Spinal cord (tissue), 10 donors: ENCODE measurements around the gene RPA1. TPM values are rescaled to one million over a fixed set of nuclear protein-coding genes. Genes with fewer than 3 reads are reported as not detected.

Source experiments
- DNase-seq, 6 donors: peaks; one replicate each; pipeline versions ENCODE4 v3.0.0 to v3.0.0-alpha.2; 2013 to 2015; ENCODE audit warnings: low spot score in 6 of 6, low read depth in 4 of 6
- H3K27ac ChIP-seq: one replicate; pipeline ENCODE4 v1.5.1; 2013; ENCODE audit warnings: low read depth, low read length, control low read depth
- H3K27me3 ChIP-seq: one replicate; pipeline ENCODE4 v1.6.1; 2013; ENCODE audit warnings: low read length; ENCODE audit not compliant: control insufficient read depth, insufficient read depth
- H3K36me3 ChIP-seq: one replicate; pipeline ENCODE4 v1.6.1; 2013; ENCODE audit warnings: low read length; ENCODE audit not compliant: control insufficient read depth, insufficient read depth
- H3K4me1 ChIP-seq: one replicate; pipeline ENCODE4 v1.6.1; 2013; ENCODE audit warnings: low read length; ENCODE audit not compliant: control insufficient read depth, insufficient read depth
- H3K4me3 ChIP-seq: one replicate; pipeline ENCODE4 v1.5.1; 2013; ENCODE audit warnings: low read depth, low read length, control low read depth
- H3K9me3 ChIP-seq: one replicate; pipeline ENCODE4 v1.6.1; 2013; ENCODE audit warnings: low read length; ENCODE audit not compliant: control insufficient read depth, insufficient read depth
- WGBS: methylation state at CpG from one replicate; pipeline ENCODE4 v1.1.5; 2013; ENCODE audit warnings: missing lambda C conversion rate; ENCODE audit not compliant: insufficient coverage; 5-methylcytosine and 5-hydroxymethylcytosine counted together
- polyA plus RNA-seq, 2 donors: library from polyadenylated mRNA; unstranded; fragments of 120-200 nt; gene quantifications; one replicate each; pipeline ENCODE4 v1.2.1, GENCODE V29; 2013; ENCODE audit not compliant: insufficient read length in 2 of 2
- total RNA-seq, 2 donors: library from RNA; depleted of rRNA in 1 of 2; stranded (reverse); fragments of 120-200 nt in 1 of 2; fragments of >200 nt in 1 of 2; gene quantifications; one replicate each; pipeline versions ENCODE4 v1.2.3 to v1.2.4, GENCODE V29; 2013 to 2014
- donor health status: healthy.

The RPA1 gene
- total and polyA plus RNA-seq, 4 donors: 25.2 to 89.5 (median 58.1) TPM

GRCh38 chr17:1870592-1870991 is 40.8 kb downstream of the RPA1 start:
- no CpG with 5 or more reads among the region's 3 CpGs for WGBS
- peaks cover 10% of the 10 kb centered on the region for H3K36me3 ChIP-seq
- no peaks in the 10 kb centered on the region for H3K9me3 ChIP-seq
- no peak for DNase-seq
- H3K4me3 ChIP-seq: no peak overlapping the region
- H3K27ac ChIP-seq: no peak overlapping the region
- H3K27me3 ChIP-seq: no peaks in the 10 kb centered on the region
- no peaks in the 10 kb centered on the region for H3K4me1 ChIP-seq

GRCh38 chr17:1871756-1872155 is 42.0 kb downstream of the RPA1 start:
- DNase-seq: peak in 2 of 6 donors; percentile 19 to 75
- no CpG with 5 or more reads among the region's 5 CpGs for WGBS
- H3K4me1 ChIP-seq: no peaks in the 10 kb centered on the region
- no peaks in the 10 kb centered on the region for H3K9me3 ChIP-seq
- no peak overlapping the region for H3K27ac ChIP-seq
- peaks cover 13% of the 10 kb centered on the region for H3K36me3 ChIP-seq
- H3K4me3 ChIP-seq: no peak overlapping the region
- no peaks in the 10 kb centered on the region for H3K27me3 ChIP-seq

GRCh38 chr17:1872254-1872653 is 42.4 kb downstream of the RPA1 start:
- Histone ChIP-seq H3K9me3 (no peaks in the 10 kb centered on the region), H3K27ac (no peak overlapping the region), H3K36me3 (peaks cover 15% of the 10 kb centered on the region), H3K4me3 (no peak overlapping the region), H3K4me1 (no peaks in the 10 kb centered on the region), H3K27me3 (no peaks in the 10 kb centered on the region)
- no peak for DNase-seq
- WGBS: 86% methylated on average over 12 of the region's 12 CpGs

GRCh38 chr17:1872976-1873375 is 43.2 kb downstream of the RPA1 start:
- Histone ChIP-seq H3K4me3 (no peak overlapping the region), H3K4me1 (no peaks in the 10 kb centered on the region), H3K9me3 (no peaks in the 10 kb centered on the region), H3K27me3 (no peaks in the 10 kb centered on the region), H3K27ac (no peak overlapping the region), H3K36me3 (peaks cover 20% of the 10 kb centered on the region)
- no peak for DNase-seq
- WGBS: 94% methylated on average over 2 of the region's 4 CpGs

GRCh38 chr17:1873418-1873817 is 43.6 kb downstream of the RPA1 start:
- Histone ChIP-seq H3K9me3 (no peaks in the 10 kb centered on the region), H3K4me1 (no peaks in the 10 kb centered on the region), H3K36me3 (peaks cover 23% of the 10 kb centered on the region), H3K27ac (no peak overlapping the region), H3K4me3 (no peak overlapping the region), H3K27me3 (no peaks in the 10 kb centered on the region)
- no peak for DNase-seq
- 98% methylated on average over 7 of the region's 9 CpGs for WGBS

GRCh38 chr17:1875597-1875996 is 45.8 kb downstream of the RPA1 start:
- no peak for DNase-seq
- Histone ChIP-seq H3K4me1 (peaks cover 12% of the 10 kb centered on the region), H3K9me3 (no peaks in the 10 kb centered on the region), H3K27me3 (no peaks in the 10 kb centered on the region), H3K27ac (no peak overlapping the region), H3K4me3 (no peak overlapping the region), H3K36me3 (peaks cover 40% of the 10 kb centered on the region)
- WGBS: no CpG with 5 or more reads among the region's 4 CpGs

GRCh38 chr17:1878419-1879121 is 48.8 kb downstream of the RPA1 start:
- no peak overlapping the region for H3K4me3 ChIP-seq
- no peaks in the 10 kb centered on the region for H3K27me3 ChIP-seq
- H3K27ac ChIP-seq: no peak overlapping the region
- peaks cover 44% of the 10 kb centered on the region for H3K36me3 ChIP-seq
- DNase-seq: no peak
- H3K9me3 ChIP-seq: no peaks in the 10 kb centered on the region
- 95% methylated on average over 13 of the region's 17 CpGs for WGBS
- H3K4me1 ChIP-seq: peaks cover 24% of the 10 kb centered on the region

- 33% methylated on average over 10 of the region's 12 CpGs for WGBS
- peak in 5 of 6 donors; percentile 31 to 83 (median 45) for DNase-seq
- H3K27ac ChIP-seq: peak overlapping the region; percentile 91
- peaks cover 57% of the 10 kb centered on the region for H3K36me3 ChIP-seq
- H3K27me3 ChIP-seq: no peaks in the 10 kb centered on the region
- no peaks in the 10 kb centered on the region for H3K9me3 ChIP-seq
- H3K4me3 ChIP-seq: no peak overlapping the region
- peaks cover 24% of the 10 kb centered on the region for H3K4me1 ChIP-seq
Measured at GRCh38 chr17:1880851-1881630, 51.2 kb downstream of the RPA1 start.

GRCh38 chr17:1882836-1883235 is 53.0 kb downstream of the RPA1 start:
- DNase-seq: peak in 2 of 6 donors; percentile 56 to 69
- Histone ChIP-seq H3K9me3 (no peaks in the 10 kb centered on the region), H3K27me3 (no peaks in the 10 kb centered on the region), H3K4me3 (no peak overlapping the region), H3K4me1 (peaks cover 24% of the 10 kb centered on the region), H3K27ac (no peak overlapping the region), H3K36me3 (peaks cover 60% of the 10 kb centered on the region)
- WGBS: 92% methylated on average over 10 of the region's 10 CpGs

- no peak overlapping the region for H3K4me3 ChIP-seq
- WGBS: 97% methylated on average over 14 of the region's 16 CpGs
- H3K4me1 ChIP-seq: peaks cover 24% of the 10 kb centered on the region
- H3K36me3 ChIP-seq: peaks cover 61% of the 10 kb centered on the region
- no peak overlapping the region for H3K27ac ChIP-seq
- H3K9me3 ChIP-seq: no peaks in the 10 kb centered on the region
- no peaks in the 10 kb centered on the region for H3K27me3 ChIP-seq
- no peak for DNase-seq
Measured at GRCh38 chr17:1883536-1883935, 53.7 kb downstream of the RPA1 start.
